Esophagus muscularis mucosa (tissue), 4 donors: ENCODE data around the gene POSTN.

Experiments used
- CTCF ChIP-seq, 3 experiments: fragments of 200-600 bp in 2 of 3; fragments of 450-650 bp in 1 of 3; sonication (generic) in 2 of 3; IDR thresholded peaks; one replicate each; pipeline ENCODE4 v1.5.1; 2017 to 2019; ENCODE audit warnings: antibody characterized with exemption in 3 of 3, mild to moderate bottlenecking in 2 of 3, moderate library complexity in 1 of 3
- EP300 ChIP-seq: sonication (generic); formaldehyde crosslinking; IDR thresholded peaks from one replicate; pipeline ENCODE4 v1.6.1; 2017; ENCODE audit warnings: antibody characterized with exemption
- POLR2A ChIP-seq: fragments of 450-650 bp; IDR thresholded peaks from one replicate; pipeline ENCODE4 v1.6.1; 2017; ENCODE audit warnings: antibody characterized with exemption, moderate library complexity, mild to moderate bottlenecking, low read depth
- POLR2AphosphoS5 ChIP-seq, 2 donors: sonication (generic); formaldehyde crosslinking; IDR thresholded peaks; one replicate each; pipeline ENCODE4 v1.6.1; 2017; ENCODE audit warnings: antibody characterized with exemption in 2 of 2

GRCh38 chr13:37587236-37587635, 11.3 kb downstream of the POSTN start:
- no peak for TF ChIP-seq CTCF (IDR thresholded peaks at IDR 0.05)
- TF ChIP-seq POLR2A: no peak
- no peak for TF ChIP-seq POLR2AphosphoS5 (IDR thresholded peaks at IDR 0.05)
- TF ChIP-seq EP300: no peak
